DND-41 (cell line): ENCODE results near the gene GALK2.
"Not testable (repeated sequence)": the region's sequence is repeated elsewhere in the genome, so short reads cannot be mapped to it uniquely, and the experiment has no call there.

Experiments
- ATAC-seq: fragments of 200-7000 bp; cut with Tn5 transposase; 3 replicates; pipeline ENCODE4 v1.9.1; 2021; ENCODE audit warnings: low read depth; ENCODE audit not compliant: insufficient read depth
- DNase-seq: peaks from one replicate; pipeline ENCODE4 v3.0.0-alpha.2; 2020
- H2AFZ ChIP-seq: 2 replicates; pipeline ENCODE4 v1.6.0; 2012; ENCODE audit warnings: low read depth, low read length
- H3K27ac ChIP-seq: 2 replicates; pipeline ENCODE4 v1.5.1; 2012; ENCODE audit warnings: low read length, inconsistent platforms
- H3K27me3 ChIP-seq: fragments of 200-600 bp; sonication (generic); 2 replicates; pipeline ENCODE4 v1.6.0; 2012; ENCODE audit warnings: low read length, mild to moderate bottlenecking, inconsistent platforms; ENCODE audit not compliant: insufficient read depth, poor library complexity
- H3K36me3 ChIP-seq: 2 replicates; pipeline ENCODE4 v1.5.1; 2012; ENCODE audit warnings: low read length, inconsistent platforms; ENCODE audit not compliant: insufficient read depth
- H3K4me1 ChIP-seq: 2 replicates; pipeline ENCODE4 v1.5.1; 2012; ENCODE audit warnings: mild to moderate bottlenecking, low read length; ENCODE audit not compliant: insufficient read depth
- H3K4me2 ChIP-seq: 2 replicates; pipeline ENCODE4 v1.6.0; 2012; ENCODE audit warnings: mild to moderate bottlenecking, moderate library complexity, low read length, inconsistent platforms; ENCODE audit not compliant: insufficient read depth
- H3K4me3 ChIP-seq, 2 experiments: fragments of 200-600 bp in 1 of 2; shearing (Covaris generic) in 1 of 2; 2 replicates each; pipeline ENCODE4 v1.5.1; 2012 to 2016; ENCODE audit warnings: inconsistent platforms in 2 of 2, low read length in 2 of 2, mild to moderate bottlenecking in 2 of 2, low read depth in 1 of 2, moderate library complexity in 1 of 2
- H3K79me2 ChIP-seq: 2 replicates; pipeline ENCODE4 v1.6.0; 2012; ENCODE audit warnings: low read length, inconsistent platforms; ENCODE audit not compliant: insufficient read depth
- H3K9ac ChIP-seq: 2 replicates; pipeline ENCODE4 v1.6.0; 2012; ENCODE audit warnings: low read depth, mild to moderate bottlenecking, inconsistent platforms, low read length, moderate library complexity
- H3K9me3 ChIP-seq: 2 replicates; pipeline ENCODE4 v1.5.1; 2012; ENCODE audit warnings: low read length, moderate library complexity, mild to moderate bottlenecking, inconsistent platforms; ENCODE audit not compliant: insufficient read depth, severe bottlenecking
- H4K20me1 ChIP-seq: 2 replicates; pipeline ENCODE4 v1.6.0; 2012; ENCODE audit warnings: low read length; ENCODE audit not compliant: insufficient read depth
- EZH2 ChIP-seq: IDR thresholded peaks from 3 replicates; pipeline ENCODE4 v1.6.1; 2012; ENCODE audit warnings: borderline replicate concordance, low read depth, mild to moderate bottlenecking, moderate library complexity, low read length, inconsistent platforms; ENCODE audit not compliant: severe bottlenecking
- TF ChIP-seq, protein P1 (sequence below): IDR thresholded peaks from 2 replicates; pipeline ENCODE4 v1.5.1; 2012; ENCODE audit warnings: borderline replicate concordance, low read length, moderate library complexity, mild to moderate bottlenecking; ENCODE audit not compliant: poor library complexity, severe bottlenecking; ENCODE audit errors: extremely low read depth

The GALK2 gene

DNA sequence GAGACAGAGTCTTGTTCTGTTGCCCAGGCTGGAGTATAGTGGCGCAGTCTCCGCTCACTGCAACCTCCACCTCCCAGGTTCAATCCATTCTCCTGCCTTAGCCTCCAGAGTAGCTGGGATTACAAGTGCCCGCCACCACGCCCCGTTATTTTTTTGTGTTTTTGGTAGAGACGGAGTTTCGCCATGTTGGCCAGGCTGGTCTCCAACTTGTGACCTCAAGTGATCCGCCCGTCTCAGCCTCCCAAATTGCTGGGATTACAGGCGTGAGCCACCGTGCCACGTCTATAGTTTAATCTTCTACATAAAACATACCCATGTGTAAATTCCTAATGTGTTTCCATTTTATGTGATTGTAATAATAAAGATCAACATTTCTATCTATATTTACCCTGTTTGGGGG lies 1.7 kb downstream of the GALK2 start:
- no peak for DNase-seq
- peak overlapping the region; percentile 76 for H3K4me2 ChIP-seq
- no peak overlapping the region; the same call in 1 of the 2 replicates for H2AFZ ChIP-seq
- H3K36me3 ChIP-seq = no peaks in the 10 kb centered on the region
- peaks cover 51% of the 10 kb centered on the region for H3K79me2 ChIP-seq
- H4K20me1 ChIP-seq = no peaks in the 10 kb centered on the region
- TF ChIP-seq EZH2 = no peak
- TF ChIP-seq, protein P1, sequence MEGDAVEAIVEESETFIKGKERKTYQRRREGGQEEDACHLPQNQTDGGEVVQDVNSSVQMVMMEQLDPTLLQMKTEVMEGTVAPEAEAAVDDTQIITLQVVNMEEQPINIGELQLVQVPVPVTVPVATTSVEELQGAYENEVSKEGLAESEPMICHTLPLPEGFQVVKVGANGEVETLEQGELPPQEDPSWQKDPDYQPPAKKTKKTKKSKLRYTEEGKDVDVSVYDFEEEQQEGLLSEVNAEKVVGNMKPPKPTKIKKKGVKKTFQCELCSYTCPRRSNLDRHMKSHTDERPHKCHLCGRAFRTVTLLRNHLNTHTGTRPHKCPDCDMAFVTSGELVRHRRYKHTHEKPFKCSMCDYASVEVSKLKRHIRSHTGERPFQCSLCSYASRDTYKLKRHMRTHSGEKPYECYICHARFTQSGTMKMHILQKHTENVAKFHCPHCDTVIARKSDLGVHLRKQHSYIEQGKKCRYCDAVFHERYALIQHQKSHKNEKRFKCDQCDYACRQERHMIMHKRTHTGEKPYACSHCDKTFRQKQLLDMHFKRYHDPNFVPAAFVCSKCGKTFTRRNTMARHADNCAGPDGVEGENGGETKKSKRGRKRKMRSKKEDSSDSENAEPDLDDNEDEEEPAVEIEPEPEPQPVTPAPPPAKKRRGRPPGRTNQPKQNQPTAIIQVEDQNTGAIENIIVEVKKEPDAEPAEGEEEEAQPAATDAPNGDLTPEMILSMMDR = no peak
- no peaks in the 10 kb centered on the region for H3K9me3 ChIP-seq
- no peaks in the 10 kb centered on the region for H3K27me3 ChIP-seq
- H3K27ac ChIP-seq = peak overlapping the region; percentile 64; the same call in 1 of the 2 replicates
- peak overlapping the region; percentile 81 for H3K9ac ChIP-seq
- peak overlapping the region; percentile 88 to 89; a peak in 3 of 4 replicates for H3K4me3 ChIP-seq
- no peak for ATAC-seq
- H3K4me1 ChIP-seq = peaks cover 25% of the 10 kb centered on the region

DNA sequence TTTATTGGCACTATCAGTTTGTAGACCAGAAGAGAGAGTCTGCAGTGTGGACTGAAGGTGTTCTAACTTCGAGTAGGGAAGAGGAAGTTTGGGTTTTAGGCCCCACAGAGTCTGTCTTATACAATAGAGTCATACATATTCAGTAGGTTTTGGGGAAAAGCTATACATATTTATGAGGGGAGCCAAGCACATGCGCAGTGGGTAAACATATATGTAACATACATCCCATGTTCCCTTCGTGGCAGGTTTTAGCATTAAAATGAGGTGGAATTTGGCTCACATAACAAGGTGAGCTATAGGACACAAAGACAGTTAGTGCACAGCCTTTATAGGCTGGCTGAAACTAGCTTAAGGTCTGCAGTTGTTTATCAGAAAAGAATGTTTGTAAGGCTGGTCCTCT lies 4.9 kb downstream of the GALK2 start:
- Histone ChIP-seq H3K79me2 (peaks cover 58% of the 10 kb centered on the region), H3K9ac (no peak overlapping the region), H3K4me2 (no peak overlapping the region), H4K20me1 (no peaks in the 10 kb centered on the region), H3K27ac (no peak overlapping the region), H3K9me3 (no peaks in the 10 kb centered on the region), H2AFZ (no peak overlapping the region), H3K36me3 (peaks cover 4% of the 10 kb centered on the region), H3K4me3 (no peak overlapping the region), H3K27me3 (no peaks in the 10 kb centered on the region), H3K4me1 (peaks cover 20% of the 10 kb centered on the region)
- ATAC-seq = no peak
- DNase-seq = no peak
- TF ChIP-seq, protein P1 = no peak

DNA sequence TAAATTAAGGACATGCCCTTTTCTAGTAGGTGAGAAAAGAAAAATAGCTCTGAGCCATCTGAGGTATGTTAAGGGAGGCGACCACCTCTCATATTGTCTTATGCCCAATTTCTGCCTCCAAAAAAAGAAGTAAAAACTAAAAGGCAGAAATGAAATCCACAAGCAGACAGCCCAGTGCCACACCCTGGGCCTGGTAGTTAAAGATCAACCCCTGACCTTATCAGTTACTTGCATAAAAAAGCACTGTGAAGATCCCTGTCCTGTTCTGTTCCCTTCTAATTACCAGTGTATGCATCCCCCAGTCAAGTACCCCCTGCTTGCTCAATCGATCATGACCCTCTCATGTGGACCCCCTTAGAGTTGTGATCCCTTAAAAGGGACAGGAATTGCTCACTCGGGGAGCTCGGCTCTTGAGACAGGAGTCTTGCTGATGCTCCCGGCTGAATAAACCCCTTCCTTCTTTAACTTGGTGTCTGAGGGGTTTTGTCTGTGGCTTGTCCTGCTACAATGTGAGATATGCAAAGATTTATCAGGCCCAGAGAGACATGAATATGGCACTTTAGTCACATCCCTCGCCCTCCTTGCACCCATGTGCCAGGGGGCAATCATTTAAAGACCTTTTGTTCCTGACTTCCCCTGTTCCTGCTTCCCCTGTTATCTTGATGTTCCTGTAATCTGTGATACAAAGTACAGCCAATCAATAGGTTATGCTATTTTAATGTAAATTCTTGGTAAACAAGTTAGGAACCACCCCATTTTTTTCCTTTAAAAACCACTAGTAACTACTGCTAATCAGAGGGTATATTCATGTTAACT lies 5.7 kb downstream of the GALK2 start:
- H3K27me3 ChIP-seq, ATAC-seq, H3K27ac ChIP-seq, DNase-seq, H3K4me3 ChIP-seq, H3K36me3 ChIP-seq, H3K9me3 ChIP-seq, H4K20me1 ChIP-seq, H3K4me2 ChIP-seq, H2AFZ ChIP-seq, H3K9ac ChIP-seq: not testable (repeated sequence)
- H3K79me2 ChIP-seq = peaks cover 52% of the 10 kb centered on the region
- peaks cover 19% of the 10 kb centered on the region for H3K4me1 ChIP-seq

DNA sequence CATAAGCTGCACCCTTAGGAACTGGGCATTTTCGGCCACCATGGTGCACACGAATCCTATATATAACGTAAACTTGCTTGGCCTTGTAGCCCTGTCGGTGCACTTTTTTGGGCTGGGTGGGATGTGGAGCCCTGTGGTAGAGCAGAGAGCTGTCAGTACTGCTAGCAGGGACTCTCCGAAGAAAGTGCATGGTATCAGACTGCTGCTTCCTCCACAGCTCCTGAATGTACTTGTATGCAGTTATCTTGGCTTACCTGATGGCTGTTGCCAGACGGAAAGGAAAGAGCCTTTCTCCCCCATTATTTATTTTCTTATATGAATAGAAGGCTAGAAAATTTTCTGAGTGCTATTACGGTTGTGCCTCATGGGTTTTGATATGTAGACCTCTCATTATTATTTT lies 8.4 kb downstream of the GALK2 start:
- no peak for ATAC-seq
- H4K20me1 ChIP-seq = no peaks in the 10 kb centered on the region
- no peak overlapping the region for H3K4me3 ChIP-seq
- no peaks in the 10 kb centered on the region for H3K27me3 ChIP-seq
- no peak for DNase-seq
- no peaks in the 10 kb centered on the region for H3K4me1 ChIP-seq
- peaks cover 26% of the 10 kb centered on the region for H3K79me2 ChIP-seq
- H3K4me2 ChIP-seq = no peak overlapping the region
- no peak overlapping the region for H3K9ac ChIP-seq
- H2AFZ ChIP-seq = no peak overlapping the region
- TF ChIP-seq, protein P1 = no peak
- TF ChIP-seq EZH2 = no peak
- no peak overlapping the region for H3K27ac ChIP-seq
- peaks cover 4% of the 10 kb centered on the region for H3K36me3 ChIP-seq
- no peaks in the 10 kb centered on the region for H3K9me3 ChIP-seq
